ENCODE data around the gene PGA3. TPM values are rescaled to one million over a fixed set of nuclear protein-coding genes. Genes with fewer than 3 reads are reported as not detected.
"Not testable (repeated sequence)": the region's sequence is repeated elsewhere in the genome, so short reads cannot be mapped to it uniquely, and the experiment has no call there.

Gene PGA3
- total RNA-seq, 1 donor from 2014 or later = 0.31 TPM

GRCh38 chr11:61252332-61252731 lies 49.0 kb downstream of the PGA3 start:
- not testable (repeated sequence) for DNase-seq

DNA sequence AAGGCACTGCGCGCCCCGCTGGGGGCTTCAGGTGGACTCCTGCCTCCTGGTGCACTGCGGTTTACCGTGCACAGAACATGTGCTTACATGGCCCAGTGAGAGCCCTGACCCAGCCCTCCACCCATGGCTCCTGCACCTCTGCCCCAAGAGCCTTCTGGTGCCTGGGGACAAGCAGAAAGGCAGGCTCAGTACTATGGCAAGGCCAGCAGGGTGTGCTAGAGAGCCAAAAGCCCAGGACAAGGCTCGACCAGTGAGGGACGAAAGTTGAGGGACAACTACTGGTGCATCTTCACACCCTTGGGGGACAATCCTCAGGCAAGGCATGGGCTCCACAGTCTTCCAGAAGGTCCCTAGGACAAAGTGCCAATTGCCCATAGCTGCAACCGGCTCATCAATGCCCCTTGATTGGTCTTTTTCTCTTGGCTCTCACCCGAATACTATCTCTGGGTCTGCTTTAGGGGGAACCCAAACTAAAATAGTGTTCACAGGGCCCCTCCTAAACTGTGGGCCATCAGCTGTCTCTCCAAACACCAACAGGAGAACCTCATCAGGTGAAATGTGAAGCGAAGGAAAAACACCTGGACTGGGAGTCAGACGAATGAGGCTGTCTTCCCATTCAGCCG lies 51.2 kb downstream of the PGA3 start:
- DNase-seq = no peak

DNA sequence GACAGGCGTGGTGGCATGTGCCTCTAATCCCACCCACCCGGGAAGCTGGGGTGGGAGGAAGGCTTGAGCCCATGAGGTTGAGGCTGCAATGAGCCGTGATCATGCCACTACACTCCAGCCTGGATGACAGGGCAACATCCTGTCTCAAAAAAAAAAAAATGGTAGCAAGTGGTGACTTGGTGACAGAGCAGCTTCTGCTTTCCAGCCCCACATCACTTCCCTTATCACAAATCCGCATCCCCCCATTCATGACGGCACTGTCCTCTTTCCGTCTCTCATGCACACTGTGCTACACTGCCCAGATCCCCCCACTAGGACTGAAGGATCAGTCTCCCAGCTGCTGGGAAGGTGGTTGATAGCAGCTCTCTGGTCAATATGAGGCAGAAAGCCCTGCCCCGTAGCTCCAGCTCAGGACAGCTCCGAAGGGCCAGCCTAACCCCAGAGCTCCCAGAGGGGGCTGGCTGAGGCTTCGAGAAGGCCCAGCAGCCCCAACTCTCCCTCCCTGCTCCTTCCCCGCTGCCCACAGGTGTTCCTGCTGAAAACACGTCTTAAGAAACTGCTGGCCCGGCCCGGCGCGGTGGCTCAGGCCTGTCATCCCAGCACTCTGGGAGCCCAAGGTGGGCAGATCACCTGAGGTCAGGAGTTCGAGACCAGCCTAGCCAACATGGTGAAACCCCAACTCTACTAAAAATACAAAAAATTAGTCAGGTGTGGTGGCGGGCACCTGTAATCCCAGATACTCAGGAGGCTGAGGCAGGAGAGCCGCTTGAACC lies 53.6 kb downstream of the PGA3 start:
- DNase-seq = no peak

DNA sequence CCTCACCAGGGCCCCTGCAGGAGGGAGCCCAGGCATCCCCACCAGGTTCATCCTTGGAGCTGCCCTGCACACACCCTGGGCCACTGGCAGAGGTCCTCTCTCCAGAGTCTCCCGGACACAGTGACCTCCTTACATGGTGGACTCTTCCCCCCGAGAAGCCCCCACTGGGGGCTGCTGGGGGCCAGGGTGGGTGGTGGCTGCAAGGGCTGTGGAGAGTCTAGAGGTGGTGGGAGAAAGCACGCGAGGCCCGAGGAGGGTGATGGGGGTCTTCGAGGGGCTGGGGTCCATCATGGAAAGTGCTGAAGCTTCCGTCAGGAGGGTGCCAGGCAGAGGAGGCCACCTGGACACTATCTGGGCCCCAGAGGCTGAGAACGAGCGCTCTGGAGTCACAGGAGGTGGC lies 55.2 kb downstream of the PGA3 start:
- no peak for DNase-seq

GRCh38 chr11:61259363-61259762 lies 56.0 kb downstream of the PGA3 start:
- DNase-seq = no peak

Other genes with a start within 250 kb of the PGA3 start
- gene CD6, start 231.8 kb upstream of the PGA3 start, total RNA-seq = 0.16 TPM
- not detected for gene CD5, start 101.0 kb upstream of the PGA3 start, total RNA-seq
- gene VPS37C, start 42.1 kb upstream of the PGA3 start, total RNA-seq = 4.5 TPM
- 0.31 TPM for gene PGA4, start 18.8 kb downstream of the PGA3 start, total RNA-seq
- not detected for gene PGA5, start 37.7 kb downstream of the PGA3 start, total RNA-seq
- gene VWCE, start 91.8 kb downstream of the PGA3 start, total RNA-seq = 2.7 TPM
- 210 TPM for gene DDB1, start 129.6 kb downstream of the PGA3 start, total RNA-seq
- 10.6 TPM for gene TKFC, start 129.7 kb downstream of the PGA3 start, total RNA-seq
- gene CYB561A3, start 158.4 kb downstream of the PGA3 start, total RNA-seq = 8.9 TPM
- gene TMEM138, start 158.9 kb downstream of the PGA3 start, total RNA-seq = 24.2 TPM
- 10.1 TPM for gene TMEM216, start 189.1 kb downstream of the PGA3 start, total RNA-seq
- gene CPSF7, start 226.5 kb downstream of the PGA3 start, total RNA-seq = 25.1 TPM
- 27.6 TPM for gene SDHAF2, start 226.6 kb downstream of the PGA3 start, total RNA-seq

Measured in occipital lobe (tissue), 2 donors.